ENCODE measurements around the gene RNF220.

RNF220 gene

GRCh38 chr1:44407430-44408211 lies 2.6 kb downstream of the RNF220 start:
- DNase-seq = no peak

- no peak for DNase-seq
Observed at GRCh38 chr1:44408212-44408582, 3.1 kb downstream of the RNF220 start.

- peak; percentile 21 to 33 for DNase-seq
Observed at GRCh38 chr1:44408632-44409602, 3.9 kb downstream of the RNF220 start.

GRCh38 chr1:44409757-44410156 lies 4.7 kb downstream of the RNF220 start:
- DNase-seq = no peak

- DNase-seq = no peak
Observed at GRCh38 chr1:44411861-44412260, 6.8 kb downstream of the RNF220 start.

GRCh38 chr1:44412601-44413000 lies 7.5 kb downstream of the RNF220 start:
- no peak for DNase-seq

GRCh38 chr1:44413740-44414139 lies 8.7 kb downstream of the RNF220 start:
- no peak for DNase-seq

GRCh38 chr1:44415013-44415412 lies 10.0 kb downstream of the RNF220 start:
- no peak for DNase-seq

- DNase-seq = no peak
Observed at GRCh38 chr1:44416408-44416807, 11.4 kb downstream of the RNF220 start.

GRCh38 chr1:44417351-44418021 lies 12.4 kb downstream of the RNF220 start:
- DNase-seq = peak; percentile 28 to 34

GRCh38 chr1:44418022-44418673 lies 13.1 kb downstream of the RNF220 start:
- DNase-seq = no peak

- DNase-seq = no peak
Observed at GRCh38 chr1:44419901-44420300, 14.8 kb downstream of the RNF220 start.

- DNase-seq = no peak
Observed at GRCh38 chr1:44420535-44420934, 15.5 kb downstream of the RNF220 start.

- DNase-seq = no peak
Observed at GRCh38 chr1:44421446-44421884, 16.4 kb downstream of the RNF220 start.

- DNase-seq = no peak
Observed at GRCh38 chr1:44422161-44422560, 17.1 kb downstream of the RNF220 start.

- no peak for DNase-seq
Observed at GRCh38 chr1:44423591-44424537, 18.8 kb downstream of the RNF220 start.

- no peak for DNase-seq
Observed at GRCh38 chr1:44424747-44425146, 19.7 kb downstream of the RNF220 start.

GRCh38 chr1:44425341-44426082 lies 20.5 kb downstream of the RNF220 start:
- peak in 1 of 2 donors; percentile 21 for DNase-seq

GRCh38 chr1:44431861-44432260 lies 26.8 kb downstream of the RNF220 start:
- DNase-seq = no peak

- DNase-seq = peak; percentile 37 to 67
Observed at GRCh38 chr1:44433209-44433608, 28.2 kb downstream of the RNF220 start.
